HK-2 (cell line): Measurements from ENCODE around the gene SYCE1.

Source experiments
- DNase-seq: peaks from one replicate; pipeline ENCODE4 v3.0.0-alpha.2; 2018; ENCODE audit not compliant: unreplicated experiment

SYCE1 gene

DNA sequence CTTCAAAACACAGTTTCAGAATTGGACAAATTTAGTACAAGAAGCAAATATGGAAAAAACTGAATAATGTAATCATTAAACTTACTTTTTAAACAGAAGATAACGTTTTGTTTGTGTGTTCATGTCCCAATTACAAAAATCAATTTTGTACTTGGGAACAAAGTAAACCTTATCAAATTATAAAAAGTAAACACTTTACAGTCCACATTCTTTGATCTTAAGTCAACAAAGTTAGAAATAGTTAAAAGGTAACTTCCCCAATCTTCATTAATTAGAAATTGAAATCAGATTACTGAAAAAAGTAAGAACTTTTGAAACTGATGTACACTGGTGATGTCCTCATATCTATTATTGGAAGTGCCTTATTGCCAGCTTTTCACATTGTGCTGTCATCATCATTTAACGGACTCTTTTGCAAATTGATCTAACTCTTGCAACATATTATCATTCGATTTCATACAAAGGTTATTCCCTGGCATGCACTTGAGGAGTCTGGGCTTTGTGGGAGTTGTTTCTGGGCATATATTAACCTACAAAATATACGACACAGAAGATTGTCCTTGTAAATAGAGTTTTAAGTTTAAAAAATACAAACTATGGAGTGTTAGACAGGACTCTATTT, 53.4 kb downstream of the SYCE1 start:
- no peak for DNase-seq

GRCh38 chr10:133511408-133511807, 54.0 kb downstream of the SYCE1 start:
- DNase-seq, result no peak

GRCh38 chr10:133509700-133510099, 55.7 kb downstream of the SYCE1 start:
- DNase-seq, result no peak
